Measurements from ENCODE around the gene CIT.
"Not testable (repeated sequence)": the region's sequence is repeated elsewhere in the genome, so short reads cannot be mapped to it uniquely, and the experiment has no call there.

The CIT gene

DNA sequence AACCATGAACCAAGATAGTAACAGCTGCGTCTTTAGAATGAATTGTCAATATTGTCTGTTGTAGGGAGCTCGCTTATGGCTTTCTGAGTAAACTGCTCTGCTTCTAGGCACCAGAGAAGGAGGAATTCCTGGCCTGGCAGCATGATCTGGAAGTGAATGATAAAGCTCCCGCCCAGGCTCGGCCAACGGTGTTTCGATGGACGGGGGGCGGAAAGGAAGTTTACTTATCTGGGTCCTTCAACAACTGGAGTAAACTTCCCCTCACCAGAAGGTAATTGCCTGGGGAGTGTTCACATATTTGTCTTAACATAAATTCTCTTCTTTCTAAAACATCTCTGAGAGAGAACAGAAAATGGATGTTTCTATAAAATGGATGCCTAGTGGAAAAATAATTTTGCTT is 204.9 kb downstream of the CIT start:
- DNase-seq, result no peak

DNA sequence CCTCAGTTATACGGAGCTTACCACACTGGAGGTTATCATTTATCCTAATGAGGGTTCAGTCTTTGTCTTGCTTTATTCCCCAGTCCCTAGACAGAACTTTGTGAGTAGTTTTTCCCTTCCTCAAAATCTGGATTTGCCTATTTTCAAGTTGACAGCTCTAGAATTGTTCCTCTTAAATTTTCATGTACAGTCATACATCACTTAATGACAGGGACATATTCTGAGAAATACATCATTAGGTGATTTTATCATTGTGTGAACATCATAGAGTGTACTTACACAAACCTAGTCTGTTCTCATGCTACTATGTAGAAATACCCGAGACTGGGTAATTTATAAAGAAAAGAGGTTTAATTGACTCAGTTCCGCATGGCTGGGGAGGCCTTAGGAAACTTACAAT is 206.1 kb downstream of the CIT start:
- no peak for DNase-seq

GRCh38 chr12:119669744-119670472 is 207.2 kb downstream of the CIT start:
- no peak for DNase-seq

GRCh38 chr12:119668324-119668841 is 208.7 kb downstream of the CIT start:
- DNase-seq, result no peak

GRCh38 chr12:119667577-119668323 is 209.4 kb downstream of the CIT start, which contains the start of gene PRKAB1:
Gene PRKAB1 (plus strand): TSS chr12:119668133. CDS start chr12:119668245, 112 bp downstream.
- DNase-seq, result peak; percentile 97

DNA sequence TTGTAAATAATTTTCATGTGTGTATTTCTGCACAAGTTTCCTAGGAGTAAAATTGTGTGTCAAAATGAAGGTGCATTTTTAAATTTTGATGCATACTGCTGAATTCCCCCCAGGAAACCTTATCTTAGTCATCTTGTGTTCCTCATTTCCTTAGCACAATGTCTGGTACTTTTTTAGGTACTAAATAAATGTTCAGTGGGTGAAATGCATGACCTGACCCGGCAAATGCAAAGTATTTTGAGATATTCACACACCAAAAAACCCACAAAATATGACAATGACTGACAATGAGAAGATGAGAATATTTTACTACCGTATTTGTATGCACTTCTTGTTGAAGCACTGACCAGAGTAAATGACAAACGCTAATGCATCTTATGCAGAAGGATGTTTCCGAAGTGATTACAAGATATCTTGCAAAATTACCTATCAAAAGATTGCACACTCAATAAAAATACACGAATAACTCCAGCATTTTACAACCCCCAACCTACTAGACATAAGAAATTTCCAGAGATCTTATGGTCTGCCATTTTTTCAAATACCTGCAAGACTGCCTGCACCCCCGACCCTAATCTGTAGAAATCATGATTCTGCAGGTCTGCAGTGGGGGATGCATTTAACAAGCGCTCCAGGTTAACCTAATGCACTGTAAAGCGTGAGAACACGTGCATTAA is 210.1 kb downstream of the CIT start:
- DNase-seq, result no peak

- DNase-seq, result no peak
These were observed 210.8 kb downstream of the CIT start for GRCh38 chr12:119666226-119666795.

GRCh38 chr12:119665164-119665929 is 211.8 kb downstream of the CIT start:
- no peak for DNase-seq

DNA sequence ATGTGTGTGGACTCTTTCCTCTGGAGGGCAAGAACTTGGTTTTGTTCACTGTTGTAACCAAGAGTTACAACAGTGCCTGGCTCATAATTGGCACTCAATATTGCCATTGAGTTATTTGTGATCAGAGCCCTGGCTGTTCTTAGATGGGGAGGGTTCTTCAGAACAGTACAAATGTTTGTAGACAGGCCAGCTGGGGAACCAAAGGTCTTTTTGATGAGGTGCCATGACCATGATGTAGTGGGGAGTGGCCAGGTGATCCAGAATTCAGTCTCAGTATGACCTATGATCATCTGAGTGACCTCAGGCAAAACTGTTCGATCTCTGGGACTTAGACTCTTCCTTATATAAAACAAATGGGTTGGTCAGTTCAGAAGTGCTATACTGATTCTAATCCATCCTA is 212.5 kb downstream of the CIT start:
- DNase-seq, result no peak

GRCh38 chr12:119661882-119662281 is 215.2 kb downstream of the CIT start:
- no peak for DNase-seq

DNA sequence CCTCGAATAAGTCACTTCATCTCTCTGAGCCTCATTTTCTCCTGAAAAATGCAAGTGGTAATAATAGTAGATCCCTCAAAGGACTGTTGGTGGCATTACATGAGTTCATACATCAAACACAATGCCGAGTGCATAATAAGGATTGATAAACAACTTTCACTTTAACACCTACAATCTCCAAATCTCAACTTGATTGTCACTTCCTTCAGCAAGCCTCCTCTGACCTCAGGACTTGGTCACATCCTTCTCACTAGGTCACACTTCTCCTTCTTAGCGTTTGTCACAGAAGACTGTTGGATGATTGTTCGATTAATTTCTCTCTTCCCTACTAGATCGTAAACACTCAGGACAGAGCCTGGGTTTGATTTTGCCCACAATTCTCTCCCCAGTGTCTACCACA is 217.0 kb downstream of the CIT start:
- no peak for DNase-seq

- DNase-seq, result peak; percentile 13
These were observed 217.7 kb downstream of the CIT start for GRCh38 chr12:119659289-119659897.

DNA sequence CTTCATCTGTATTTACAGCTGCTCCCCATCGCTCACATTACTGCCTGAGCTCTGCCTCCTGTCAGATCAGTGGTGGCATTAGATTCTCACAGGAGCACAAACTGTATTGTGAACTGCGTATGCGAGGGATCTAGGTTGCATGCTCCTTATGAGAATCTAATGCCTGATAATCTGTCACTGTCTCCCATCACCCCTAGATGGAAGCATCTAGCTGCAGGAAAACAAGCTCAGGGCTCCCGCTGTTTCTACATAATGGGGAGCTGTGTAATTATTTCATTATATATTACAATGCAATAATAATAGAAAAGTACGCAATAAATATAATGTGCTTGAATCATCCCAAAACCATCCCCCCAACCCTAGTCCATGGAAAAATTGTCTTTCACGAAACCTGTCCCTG is 219.0 kb downstream of the CIT start:
- DNase-seq, result not testable (repeated sequence)

DNA sequence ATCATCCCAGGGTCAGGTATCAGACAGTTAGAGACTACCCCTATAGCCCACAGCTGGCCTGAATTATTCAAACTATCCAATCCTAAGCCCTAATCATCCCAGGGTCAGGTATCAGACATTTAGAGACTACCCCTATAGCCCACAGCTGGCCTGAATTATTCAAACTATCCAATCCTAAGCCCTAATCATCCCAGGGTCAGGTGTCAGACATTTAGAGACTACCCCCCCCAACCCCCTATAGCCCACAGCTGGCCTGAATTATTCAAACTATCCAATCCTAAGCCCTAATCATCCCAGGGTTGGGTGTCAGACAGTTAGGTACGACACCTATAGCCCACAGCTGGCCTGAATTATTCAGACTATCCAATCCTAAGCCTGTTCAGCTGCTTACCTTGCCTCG is 220.1 kb downstream of the CIT start:
- DNase-seq, result not testable (repeated sequence)

- no peak for DNase-seq
These were observed 224.5 kb downstream of the CIT start for GRCh38 chr12:119652665-119653064.

- DNase-seq, result peak; percentile 26
These were observed 227.8 kb downstream of the CIT start for GRCh38 chr12:119649202-119649808.

DNA sequence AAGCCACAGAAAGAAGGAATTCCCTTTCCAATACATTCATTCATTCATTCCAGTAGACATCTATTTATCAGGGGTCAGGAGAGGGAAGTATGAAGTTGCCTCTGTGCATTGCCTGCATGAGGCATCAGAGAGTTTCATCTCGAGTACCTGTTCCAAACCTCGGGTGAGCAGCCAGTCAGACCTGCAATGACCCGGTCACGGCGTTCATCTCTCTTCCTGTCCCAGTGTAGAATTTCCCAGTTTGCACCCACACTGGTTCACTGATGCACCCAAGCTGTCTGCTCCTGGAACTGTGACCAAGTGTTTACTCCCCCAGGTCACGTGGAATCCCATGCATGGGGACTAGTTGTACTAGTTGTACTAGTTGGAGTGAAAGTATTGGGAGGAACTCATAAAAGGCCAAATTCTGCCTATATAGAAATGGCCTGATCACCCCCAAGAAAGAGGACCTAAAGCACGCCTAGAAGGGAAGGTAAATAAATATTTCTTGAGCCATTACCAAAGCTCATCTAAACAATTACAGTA is 231.5 kb downstream of the CIT start:
- DNase-seq, result no peak

DNA sequence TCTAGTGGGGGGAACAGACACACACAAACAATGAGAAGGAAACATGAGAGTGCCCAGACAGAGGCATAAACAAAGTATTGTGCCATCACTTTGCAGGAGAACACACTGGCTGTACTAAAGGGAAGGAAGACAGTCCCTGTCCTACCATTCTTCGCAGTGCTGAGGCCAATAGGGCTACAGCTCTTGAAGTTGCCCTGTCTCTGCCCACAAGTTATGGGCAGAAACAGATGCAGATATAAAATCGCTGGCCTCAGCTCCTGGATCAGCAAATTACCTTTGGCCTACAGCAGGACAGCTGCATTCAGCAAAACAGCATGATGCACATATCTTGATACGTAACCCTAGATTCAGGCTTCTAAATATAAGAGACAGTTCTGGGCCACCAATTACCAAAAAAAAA is 232.2 kb downstream of the CIT start:
- no peak for DNase-seq

- no peak for DNase-seq
These were observed 234.1 kb downstream of the CIT start for GRCh38 chr12:119642986-119643385.
